Pulmonary artery endothelial cell (primary cell): Measurements from ENCODE around the gene KRT40. TPM values are rescaled to one million over a fixed set of nuclear protein-coding genes. Genes with fewer than 3 reads are reported as not detected.

Experiments used
- DNase-seq: peaks from one replicate; pipeline ENCODE4 v3.0.0-alpha.2; 2011; ENCODE audit warnings: low read depth, low spot score
- total RNA-seq: library from RNA; depleted of rRNA; stranded (reverse); fragments of >200 nt; gene quantifications from 2 replicates; pipeline ENCODE4 v1.2.3, GENCODE V29; 2014

KRT40 gene
- total RNA-seq, 1 donor from 2014 or later = not detected

GRCh38 chr17:40997361-40997760 is 13.2 kb upstream of the KRT40 start:
- DNase-seq = no peak

GRCh38 chr17:40996829-40997228 is 12.7 kb upstream of the KRT40 start:
- DNase-seq = no peak

GRCh38 chr17:40995116-40995515 is 11.0 kb upstream of the KRT40 start:
- DNase-seq = no peak

GRCh38 chr17:40993839-40994238 is 9.7 kb upstream of the KRT40 start, which contains the start of gene KRTAP3-3:
KRTAP3-3 (minus strand) TSS chr17:40994164; CDS start chr17:40994097, 67 bp downstream.
- no peak for DNase-seq

- no peak for DNase-seq
Observed at GRCh38 chr17:40993084-40993483, 9.0 kb upstream of the KRT40 start.

GRCh38 chr17:40992666-40993065 is 8.5 kb upstream of the KRT40 start:
- DNase-seq = no peak

- DNase-seq = no peak
Observed at GRCh38 chr17:40986920-40987319, 2.8 kb upstream of the KRT40 start.

- no peak for DNase-seq
Observed at GRCh38 chr17:40981115-40981514, 3.0 kb downstream of the KRT40 start.

- DNase-seq = no peak
Observed at GRCh38 chr17:40980596-40980995, 3.5 kb downstream of the KRT40 start.

- no peak for DNase-seq
Observed at GRCh38 chr17:40980117-40980516, 4.0 kb downstream of the KRT40 start.

- no peak for DNase-seq
Observed at GRCh38 chr17:40978575-40979151, 5.5 kb downstream of the KRT40 start.

GRCh38 chr17:40975516-40975915 is 8.6 kb downstream of the KRT40 start:
- no peak for DNase-seq

GRCh38 chr17:40974366-40974765 is 9.8 kb downstream of the KRT40 start:
- no peak for DNase-seq

- no peak for DNase-seq
Observed at GRCh38 chr17:40967582-40967981, 16.5 kb downstream of the KRT40 start.

- DNase-seq = no peak
Observed at GRCh38 chr17:40966848-40967247, 17.3 kb downstream of the KRT40 start, which contains the start of gene KRT39. KRT39 (minus strand) TSS chr17:40966948; CDS start chr17:40966856, 92 bp downstream.

GRCh38 chr17:40963838-40964237 is 20.3 kb downstream of the KRT40 start:
- no peak for DNase-seq

- DNase-seq = no peak
Observed at GRCh38 chr17:40962059-40962561, 22.0 kb downstream of the KRT40 start.

GRCh38 chr17:40961591-40961990 is 22.5 kb downstream of the KRT40 start:
- no peak for DNase-seq

- DNase-seq = no peak
Observed at GRCh38 chr17:40960144-40960543, 24.0 kb downstream of the KRT40 start.

- DNase-seq = no peak
Observed at GRCh38 chr17:40958086-40958953, 25.8 kb downstream of the KRT40 start.

GRCh38 chr17:40956401-40957254 is 27.5 kb downstream of the KRT40 start:
- no peak for DNase-seq

GRCh38 chr17:40953881-40954280 is 30.2 kb downstream of the KRT40 start:
- DNase-seq = no peak
